GM19397 (cell line): Measurements from ENCODE around the gene CHD9.
"Not testable (repeated sequence)": the region's sequence is repeated elsewhere in the genome, so short reads cannot be mapped to it uniquely, and the experiment has no call there.

ENCODE experiments used
- ATAC-seq: cut with Tn5 transposase; IDR thresholded peaks from one replicate; pipeline ENCODE4 v1.9.1; 2021; ENCODE audit warnings: mild to moderate bottlenecking, moderate library complexity; ENCODE audit not compliant: unreplicated experiment

CHD9 gene

DNA sequence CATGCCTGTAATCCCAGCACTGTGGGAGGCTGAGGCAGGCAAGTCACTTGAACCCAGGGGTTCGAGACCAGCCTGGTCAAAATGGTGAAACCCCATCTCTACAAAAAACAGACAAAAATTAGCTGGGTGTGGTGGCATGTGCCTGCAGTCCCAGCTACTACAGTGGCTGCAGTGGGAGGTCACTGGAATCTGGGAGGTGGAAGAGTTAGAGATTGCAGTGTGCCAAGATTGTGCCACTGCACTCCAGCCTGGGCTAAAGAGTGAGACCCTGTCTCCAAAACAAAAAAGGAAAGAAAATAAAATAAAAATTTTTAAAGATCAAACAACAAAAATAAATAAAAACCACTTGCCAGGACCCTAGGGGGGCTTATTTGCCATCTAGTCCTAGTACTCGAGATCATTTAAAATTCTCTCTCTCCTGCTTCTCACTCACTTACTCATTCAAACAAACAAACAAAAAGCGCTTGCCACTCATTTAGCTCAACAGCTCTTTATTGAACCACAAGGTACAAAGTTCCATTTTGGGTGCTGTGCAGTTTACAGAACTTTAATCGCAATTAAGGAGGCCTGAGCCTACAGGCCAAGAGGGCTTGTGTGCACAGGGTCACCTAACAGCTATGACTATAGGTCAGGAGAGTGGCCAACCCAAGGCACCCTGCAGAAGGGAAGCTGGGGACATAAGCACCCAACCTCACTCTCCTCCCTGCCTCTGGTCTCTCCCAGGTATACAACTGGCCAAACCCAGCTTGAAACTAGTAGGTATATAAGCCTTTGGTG lies 6.5 kb upstream of the CHD9 start:
- ATAC-seq = no peak

DNA sequence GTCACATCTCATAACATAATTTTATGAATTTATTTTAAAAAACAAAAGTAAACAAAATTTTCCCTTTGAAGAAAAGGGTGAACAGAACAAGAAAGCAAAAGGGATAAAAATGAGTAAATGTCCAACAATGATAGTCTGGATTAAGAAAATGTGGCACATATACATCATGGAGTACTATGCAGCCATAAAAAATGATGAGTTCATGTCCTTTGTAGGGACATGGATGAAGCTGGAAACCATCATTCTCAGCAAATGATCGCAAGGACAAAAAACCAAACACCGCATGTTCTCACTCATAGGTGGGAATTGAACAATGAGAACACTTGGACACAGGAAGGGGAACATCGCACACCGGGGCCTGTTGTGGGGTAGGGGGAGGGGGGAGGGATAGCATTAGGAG lies 3.5 kb upstream of the CHD9 start:
- not testable (repeated sequence) for ATAC-seq

DNA sequence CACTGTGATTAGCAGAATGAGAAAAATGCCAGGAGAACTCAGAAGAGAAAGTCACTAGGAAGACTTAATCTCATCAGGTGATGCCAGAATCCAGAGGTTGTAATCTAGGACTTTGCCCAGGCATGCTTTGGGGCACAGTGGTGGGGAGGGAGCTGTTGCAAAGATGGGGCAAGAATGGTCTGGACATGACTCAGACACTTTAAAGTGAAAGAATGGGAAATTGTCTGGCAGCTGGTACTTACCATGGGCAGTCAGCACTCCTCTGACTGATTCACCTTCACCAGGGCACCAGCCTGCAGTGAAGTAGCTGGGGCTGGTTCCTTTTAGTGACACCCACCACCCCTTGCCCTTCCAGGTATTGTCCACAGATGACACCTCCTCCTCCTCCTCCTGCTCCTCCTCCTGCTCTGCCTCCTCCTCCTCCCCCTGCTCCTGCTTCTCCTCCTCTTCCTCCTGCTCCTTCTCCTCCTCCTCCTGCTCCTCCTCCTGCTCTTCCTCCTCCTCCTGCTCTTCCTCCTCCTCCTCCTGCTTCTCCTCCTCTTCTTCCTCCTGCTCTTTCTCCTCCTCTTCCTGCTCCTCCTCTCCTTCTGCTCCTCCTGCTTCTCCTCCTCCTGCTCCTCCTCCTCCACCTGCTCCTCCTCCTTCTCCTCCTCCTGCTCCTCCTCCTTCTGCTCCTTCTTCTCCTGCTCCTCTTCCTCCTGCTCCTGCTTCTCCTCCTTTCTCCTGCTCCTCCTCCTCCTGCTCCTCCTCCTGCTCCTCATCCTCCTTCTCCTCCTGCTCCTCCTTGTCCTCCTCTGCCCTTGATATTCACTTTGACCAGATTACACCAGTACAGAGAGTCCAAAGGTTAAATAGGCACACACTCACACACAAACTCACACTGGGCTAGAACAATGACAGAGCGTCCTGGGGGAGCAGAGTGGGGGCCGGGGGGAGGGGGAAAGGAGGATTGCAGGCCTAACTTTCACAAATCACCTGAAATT lies 2.0 kb upstream of the CHD9 start, which contains the start of gene CHD9NB:
CHD9NB (minus strand) TSS at position 379 of the 983 bp plus-strand sequence. CDS start 8,739 bp downstream, outside the sequence.
- no peak for ATAC-seq

DNA sequence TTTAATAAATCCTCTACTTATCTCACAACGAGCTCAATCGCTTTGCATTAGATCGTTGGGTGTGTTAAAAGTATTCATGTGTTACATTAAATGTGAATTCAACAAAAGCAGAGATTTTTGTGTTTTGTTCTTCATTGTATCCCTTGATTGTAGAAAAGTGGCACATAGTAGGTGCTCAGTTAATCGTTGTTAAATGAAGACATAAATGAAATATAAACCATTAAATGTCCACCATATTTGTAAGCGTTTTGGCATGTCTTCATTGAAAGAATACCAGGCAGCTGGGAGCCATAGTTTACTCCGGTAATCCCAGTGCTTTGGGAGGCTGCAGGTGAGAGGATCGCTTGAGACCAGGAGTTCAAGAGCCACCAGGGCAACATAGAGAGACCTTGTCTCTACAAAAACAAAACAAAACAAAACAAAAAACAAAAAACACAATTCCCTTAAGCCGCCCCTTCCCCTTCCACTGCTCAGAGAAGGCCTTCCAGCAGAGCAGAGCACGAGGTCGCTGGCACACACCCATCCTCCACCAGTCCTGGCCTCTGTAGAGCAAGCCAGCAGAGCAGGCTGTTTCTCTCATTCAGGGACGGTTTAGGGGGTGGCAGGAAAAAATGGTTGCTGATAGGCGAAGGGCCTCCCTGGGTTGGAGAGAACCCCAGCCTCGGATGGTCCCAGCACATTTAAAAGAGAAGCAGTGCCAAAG lies 673 bp upstream of the CHD9 start:
- ATAC-seq = peak; percentile 36

DNA sequence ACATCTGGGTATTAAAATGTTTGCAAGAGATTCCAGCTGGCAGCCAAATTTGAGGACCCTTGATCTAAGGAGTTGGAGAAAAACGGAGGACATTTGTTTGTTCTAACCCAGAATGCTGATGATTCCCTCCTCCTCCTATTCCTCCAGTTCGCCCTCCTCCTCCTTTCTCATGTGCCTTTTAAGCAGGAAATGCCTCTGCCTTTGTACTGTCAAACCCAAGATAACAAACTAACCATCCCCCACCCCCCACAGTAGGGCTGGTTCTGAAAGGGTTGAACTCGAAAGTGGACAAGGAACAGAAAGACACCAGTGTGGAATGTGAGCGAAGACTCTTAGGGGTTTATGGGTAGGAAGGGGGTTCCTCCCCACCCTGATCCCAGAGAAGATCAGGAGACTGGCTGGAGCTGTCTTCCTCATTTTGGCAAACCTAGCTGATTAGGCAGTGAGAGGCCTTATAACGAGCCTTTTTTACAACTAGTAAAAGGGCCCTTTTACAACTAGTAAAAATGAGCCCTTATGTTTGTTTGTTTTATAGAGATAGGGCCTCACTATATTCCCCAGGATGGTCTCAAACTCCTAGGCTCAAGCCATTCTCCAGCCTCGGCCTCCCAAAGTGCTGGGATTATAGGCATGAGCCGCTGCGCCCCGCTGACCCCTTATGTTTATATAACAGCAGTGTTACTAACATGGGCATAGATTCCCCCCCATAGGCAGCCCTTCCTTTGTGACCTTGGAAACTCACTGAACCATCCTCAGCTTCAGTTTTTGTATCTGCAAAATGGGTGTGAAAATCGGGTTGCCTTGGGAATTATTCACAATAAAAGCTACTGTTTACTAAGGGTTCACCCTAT lies 975 bp downstream of the CHD9 start:
- ATAC-seq = no peak

DNA sequence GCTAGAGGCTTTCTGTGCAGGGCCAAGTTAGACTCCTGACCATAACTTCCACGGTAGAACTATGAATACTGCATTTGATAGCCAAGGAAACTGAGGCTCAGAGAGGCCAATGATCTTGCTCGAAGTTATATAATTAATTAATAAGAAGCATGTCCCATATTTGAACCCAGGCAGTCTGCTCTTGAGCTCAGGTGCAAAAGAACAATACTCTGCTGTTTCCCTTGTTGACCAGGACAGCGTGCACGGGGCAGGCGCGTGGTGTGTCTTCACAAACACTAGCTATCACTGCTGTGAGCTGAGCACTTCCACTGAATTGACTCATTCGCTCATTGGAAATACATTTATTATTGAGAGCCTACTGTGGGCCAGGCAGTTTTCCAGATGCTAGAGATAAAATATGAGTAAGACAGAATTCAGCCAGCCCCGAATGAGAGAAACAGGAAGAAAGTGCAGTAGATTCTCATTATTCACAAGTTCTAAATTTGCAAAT lies 1.6 kb downstream of the CHD9 start:
- ATAC-seq = no peak

DNA sequence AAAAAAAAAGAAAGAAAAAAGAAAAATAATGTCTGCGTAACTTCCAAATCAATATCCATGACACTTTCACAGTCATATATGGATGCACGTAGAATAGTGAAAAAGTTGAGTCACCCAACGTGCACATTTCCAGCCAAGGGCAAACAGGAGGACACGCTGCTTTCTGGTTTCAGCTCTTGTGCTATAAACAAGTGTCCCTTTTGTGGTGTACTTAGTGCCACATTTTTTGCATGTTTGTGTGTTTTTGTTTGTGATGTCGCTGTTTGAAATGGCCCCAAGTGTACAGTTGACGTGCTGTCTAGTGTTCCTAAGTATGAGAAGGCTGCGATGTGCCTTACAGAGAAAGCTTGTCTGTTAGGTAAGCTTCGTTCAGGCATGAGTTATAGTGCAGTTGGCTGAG lies 2.9 kb downstream of the CHD9 start:
- no peak for ATAC-seq

DNA sequence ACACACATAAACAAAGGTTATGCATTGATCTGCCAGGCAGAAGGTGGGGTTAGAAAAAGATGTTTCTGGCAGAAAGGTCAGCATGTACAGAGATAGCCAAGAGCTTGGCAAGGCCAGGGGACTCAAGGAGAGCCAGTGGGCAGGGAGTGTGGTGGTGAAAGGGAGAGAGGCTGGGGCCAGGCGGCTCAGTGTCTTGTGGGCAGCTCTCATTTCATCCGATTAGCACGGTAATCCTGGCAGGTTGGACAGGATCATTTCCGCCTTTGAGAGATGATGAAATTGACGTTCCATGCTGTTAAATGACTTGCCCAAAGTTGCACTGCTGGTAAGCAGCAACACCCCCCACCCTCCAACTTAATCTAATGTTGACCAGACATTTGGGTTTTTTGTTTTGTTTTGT lies 3.6 kb downstream of the CHD9 start:
- ATAC-seq = no peak

DNA sequence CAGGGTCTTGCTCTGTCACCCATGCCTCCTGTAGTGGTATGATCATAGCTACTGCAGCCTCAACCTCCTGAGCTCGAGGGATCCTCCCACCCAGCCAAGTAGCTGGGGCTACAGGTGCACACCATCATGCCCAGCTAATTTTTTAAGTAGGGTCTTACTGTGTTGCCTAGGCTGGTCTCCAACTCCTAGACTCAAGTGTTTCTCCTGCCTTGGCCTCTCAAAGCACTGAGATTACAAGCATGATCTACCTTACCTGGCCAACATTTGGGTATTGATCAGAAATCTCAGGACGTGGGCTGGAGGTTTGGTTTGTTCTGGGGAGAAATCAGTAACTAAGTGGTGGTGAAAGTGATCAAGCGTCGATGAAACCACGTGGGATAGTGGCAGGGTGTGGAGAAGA lies 4.1 kb downstream of the CHD9 start:
- ATAC-seq = no peak

DNA sequence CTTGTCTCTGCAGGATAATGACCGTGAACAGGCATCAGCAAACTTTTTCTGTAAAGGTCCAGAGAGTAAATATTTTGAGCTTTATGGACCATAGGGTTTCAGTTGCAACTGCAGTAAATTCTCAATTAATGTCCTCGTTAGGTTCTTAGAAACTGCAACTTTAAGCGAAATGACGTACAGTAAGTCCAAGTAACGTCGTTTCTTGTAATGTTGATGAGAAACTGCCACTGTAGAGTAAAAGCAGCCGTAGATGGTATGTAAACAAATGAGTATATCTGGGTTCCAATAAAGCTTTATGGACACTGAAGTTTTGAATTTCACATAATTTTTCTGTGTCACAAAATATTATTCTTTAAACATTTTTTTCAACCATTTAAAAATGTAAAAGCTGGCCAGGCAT lies 4.9 kb downstream of the CHD9 start:
- no peak for ATAC-seq

DNA sequence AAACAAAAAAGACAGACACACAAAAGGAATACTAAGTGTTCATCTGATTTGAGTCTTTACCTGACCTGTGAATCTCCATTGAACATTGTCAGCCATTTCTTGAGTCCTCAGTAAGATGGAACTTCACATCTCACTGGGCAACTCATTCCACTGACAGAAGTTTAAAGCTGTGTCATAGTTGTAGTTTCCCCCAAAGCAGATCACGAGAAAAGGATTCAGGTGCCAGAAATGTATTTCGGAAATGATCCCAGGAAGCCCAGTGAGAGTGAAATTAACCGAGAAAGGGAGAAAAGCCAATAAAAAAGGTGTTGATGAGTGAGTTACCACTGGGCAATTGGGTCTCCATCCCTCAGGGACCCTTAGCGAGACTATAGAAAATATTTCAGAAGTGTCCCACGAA lies 6.5 kb downstream of the CHD9 start:
- no peak for ATAC-seq

DNA sequence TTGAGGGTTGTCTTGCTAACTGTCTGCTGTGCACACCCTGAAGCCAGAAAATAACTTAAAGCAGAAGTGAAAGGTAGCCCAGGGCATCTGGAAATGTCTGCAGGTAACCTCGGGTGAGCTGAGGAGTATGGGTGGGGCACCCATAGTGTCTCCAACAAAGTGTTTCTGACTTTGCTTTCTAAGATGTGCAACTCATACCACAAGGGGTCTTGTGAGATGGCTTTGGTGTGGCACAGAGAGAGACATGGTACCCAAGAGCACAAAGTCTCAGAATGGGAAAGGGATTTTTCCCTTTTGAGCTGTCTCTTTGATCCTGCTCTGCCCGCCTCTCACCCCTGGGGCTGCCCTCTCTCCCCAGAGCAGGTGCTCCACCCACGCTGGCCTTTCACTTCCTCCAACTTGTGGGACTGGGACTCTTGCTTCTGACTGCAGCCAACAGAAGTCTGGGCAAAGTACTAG lies 6.9 kb downstream of the CHD9 start:
- ATAC-seq = peak; percentile 85

DNA sequence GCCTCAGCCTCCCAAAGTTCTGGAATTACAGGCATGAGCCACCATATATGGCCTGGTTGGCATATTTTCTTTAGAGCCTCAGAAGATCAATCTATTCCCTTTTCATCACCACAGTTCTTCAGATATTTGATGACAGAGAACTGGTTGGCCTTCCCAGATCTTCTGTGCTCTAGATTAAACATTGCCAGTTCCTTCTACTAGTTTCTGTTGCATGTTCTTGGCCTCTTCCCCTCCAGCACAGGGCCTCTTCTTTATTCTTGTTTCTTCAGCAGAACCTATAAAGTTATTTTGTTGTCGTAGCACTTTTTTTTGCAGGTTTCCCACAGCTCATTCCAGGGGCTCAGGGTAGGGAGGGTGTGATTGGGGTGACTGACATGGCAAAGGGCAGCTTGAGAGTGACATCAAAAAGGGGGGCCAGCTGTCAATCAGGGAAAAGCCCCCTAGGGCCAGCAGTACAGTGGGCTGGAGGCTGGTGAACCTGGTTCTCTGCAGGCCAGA lies 9.3 kb downstream of the CHD9 start:
- no peak for ATAC-seq

DNA sequence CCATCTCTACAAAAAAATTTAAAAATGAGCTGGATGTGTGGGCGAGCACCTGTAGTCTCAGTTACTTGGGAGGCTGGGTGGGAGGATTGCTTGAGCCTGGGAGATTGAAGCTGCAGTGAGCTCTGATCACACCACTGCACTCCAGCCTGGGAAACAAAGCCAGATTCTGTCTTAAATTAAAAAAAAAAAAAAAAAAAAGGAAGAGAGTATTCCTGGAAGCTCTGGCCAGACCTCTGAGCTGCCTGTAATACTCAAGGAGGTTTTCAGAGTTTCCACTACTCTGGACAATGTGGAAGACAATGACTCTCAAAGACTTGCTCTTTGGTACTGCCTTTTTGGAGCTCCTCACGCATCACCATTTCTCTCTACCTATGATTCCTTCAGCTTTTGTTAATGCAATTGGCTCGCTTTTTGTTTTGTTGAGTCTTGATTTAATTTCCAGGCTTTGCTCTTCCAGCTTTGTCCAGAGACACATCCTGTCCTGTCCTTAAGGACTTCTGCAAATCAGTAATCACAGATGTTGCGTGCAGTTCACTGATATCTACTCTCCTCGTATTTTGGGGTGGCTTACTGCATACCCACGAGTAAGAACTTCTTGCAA lies 10.8 kb downstream of the CHD9 start:
- ATAC-seq = no peak

DNA sequence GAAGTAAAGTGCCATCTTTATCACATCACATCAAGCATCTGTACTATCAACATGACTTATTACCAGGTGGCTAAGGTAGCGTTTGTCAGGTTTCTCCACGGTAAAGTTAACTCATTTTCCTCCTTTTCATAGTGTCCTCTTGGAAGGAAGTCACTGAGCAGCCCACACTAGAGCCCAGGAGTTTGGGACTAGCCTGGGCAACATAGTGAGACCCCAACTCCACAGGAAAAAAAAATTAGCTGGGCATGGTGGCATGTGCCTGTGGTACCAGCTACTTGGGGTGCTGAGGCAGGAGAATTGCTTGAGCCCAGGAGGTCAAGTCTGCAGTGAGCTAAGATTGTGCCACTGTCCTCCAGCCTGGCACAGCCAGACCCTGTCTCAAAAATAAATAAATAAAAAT lies 12.9 kb downstream of the CHD9 start:
- ATAC-seq = no peak

DNA sequence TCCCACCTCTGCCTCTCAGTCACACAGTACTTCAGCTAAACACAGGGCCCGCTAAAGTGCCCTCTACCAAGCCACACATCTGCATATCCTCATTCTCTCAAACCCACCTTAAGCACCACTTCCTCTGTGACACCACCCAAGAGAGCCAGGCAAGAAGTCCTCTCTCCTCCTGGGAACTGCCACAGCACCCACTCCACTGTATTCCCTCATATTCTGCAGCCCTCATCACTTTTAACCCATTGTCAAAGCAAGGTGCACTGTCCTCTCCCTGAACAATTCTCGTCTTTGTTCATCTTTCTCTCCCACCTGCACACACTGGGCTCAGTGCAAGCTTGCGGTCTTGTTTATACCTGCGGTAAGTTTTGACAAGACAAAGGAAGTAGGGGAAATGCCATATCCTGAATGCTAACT lies 13.6 kb downstream of the CHD9 start:
- ATAC-seq = peak; percentile 59

DNA sequence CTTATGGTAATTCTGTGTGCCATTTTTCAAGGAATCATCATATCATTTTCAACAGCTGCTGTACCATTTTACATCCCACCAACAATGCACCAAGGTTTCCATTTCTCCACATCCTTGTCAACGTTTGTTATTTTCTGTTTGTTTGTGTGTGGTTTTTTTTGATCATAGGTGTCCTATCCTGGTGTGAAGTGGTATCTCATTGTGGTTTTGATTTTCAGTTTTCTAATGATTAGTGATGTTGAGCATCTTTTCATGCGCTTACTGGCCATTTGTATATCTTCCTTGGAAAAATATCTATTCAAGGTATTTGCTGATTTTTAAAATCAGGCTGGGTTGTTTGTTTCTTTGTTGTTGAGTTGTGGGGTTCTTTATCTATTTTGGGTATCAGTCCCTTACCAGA lies 15.0 kb downstream of the CHD9 start:
- ATAC-seq = no peak

DNA sequence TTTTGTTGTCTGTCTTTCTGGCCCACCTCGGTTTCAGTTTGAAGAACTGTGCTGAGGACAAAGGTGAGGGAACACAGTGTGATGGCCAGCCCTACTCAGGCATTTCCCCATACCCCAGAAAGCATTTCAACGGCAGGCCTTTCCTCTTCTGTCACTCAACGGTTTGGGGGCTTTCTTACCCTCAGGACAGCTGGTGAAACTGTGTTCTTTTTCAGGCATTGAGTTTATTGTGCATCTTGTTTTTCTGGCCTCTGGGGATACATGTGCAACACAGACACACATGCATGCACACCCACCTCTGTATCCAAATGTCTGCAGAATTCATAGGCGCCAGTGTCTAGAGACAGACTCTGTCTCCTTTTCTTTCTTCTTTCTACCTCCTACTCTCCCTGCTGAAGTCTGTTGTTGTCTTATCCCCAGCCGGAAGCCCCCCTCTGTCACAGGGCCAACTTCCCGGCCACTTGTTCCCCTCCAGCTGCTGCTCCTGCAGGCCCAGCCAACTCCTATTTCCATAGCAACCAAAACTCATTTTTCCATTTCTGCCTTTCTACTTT lies 17.0 kb downstream of the CHD9 start:
- ATAC-seq = peak; percentile 62

DNA sequence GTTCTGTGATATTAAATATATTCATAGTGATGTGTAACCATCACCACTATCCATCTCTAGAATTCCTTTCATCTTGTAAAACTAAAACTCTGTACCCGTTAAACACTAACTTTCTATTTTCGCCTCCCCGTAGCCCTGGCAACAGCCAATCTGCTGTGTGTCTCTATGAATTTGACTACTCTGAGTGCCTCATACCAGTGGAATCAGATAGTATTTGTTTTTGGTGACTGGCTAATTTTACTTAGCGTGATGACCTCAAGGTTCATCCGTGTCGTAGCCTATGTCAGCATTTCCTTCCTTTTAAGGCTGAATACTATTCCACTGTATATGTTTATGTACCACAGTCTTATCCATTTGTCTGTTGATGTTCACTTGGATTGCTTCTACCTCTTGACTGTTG lies 18.2 kb downstream of the CHD9 start:
- no peak for ATAC-seq
